ENCODE measurements around the gene SEZ6L2.
A peak's percentile ranks its signal among the peaks of the same experiment; 100 is the strongest.
"Not testable (repeated sequence)": the region's sequence is repeated elsewhere in the genome, so short reads cannot be mapped to it uniquely, and the experiment has no call there.

The SEZ6L2 gene

DNA sequence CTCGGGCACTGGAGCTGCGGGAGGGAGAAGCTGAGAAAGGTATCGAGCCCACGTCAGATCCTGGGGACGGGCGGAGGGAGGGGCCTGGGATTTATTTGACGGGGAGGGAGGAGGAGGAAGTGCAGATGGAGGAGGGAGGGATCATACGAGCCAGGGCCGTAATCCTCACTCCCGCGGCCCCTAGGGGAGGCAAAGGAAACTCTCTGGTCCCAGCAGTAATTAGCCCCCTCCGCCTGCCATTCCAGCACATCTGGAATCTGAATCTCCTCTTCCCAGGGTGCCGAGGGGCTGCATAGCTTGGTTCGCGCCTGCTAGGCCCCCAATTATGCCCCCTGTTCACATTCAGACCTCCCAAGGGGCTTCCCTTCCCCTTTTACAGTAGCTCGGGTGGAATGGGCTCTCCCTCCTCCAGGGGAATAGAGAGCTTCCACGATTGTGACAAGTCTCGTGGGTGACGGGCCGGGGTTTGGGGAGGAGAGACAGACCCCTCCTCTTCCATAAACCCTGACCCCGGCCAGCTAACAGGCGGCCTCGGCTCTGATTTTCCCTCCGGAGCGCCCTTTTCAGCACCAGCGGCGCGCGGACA lies at the start of gene SEZ6L2:
SEZ6L2 (minus strand) TSS at position 35 of the 586 bp plus-strand sequence. CDS start 531 bp downstream, outside the sequence.
- peak; percentile 62 to 91 (median 88) for DNase-seq

DNA sequence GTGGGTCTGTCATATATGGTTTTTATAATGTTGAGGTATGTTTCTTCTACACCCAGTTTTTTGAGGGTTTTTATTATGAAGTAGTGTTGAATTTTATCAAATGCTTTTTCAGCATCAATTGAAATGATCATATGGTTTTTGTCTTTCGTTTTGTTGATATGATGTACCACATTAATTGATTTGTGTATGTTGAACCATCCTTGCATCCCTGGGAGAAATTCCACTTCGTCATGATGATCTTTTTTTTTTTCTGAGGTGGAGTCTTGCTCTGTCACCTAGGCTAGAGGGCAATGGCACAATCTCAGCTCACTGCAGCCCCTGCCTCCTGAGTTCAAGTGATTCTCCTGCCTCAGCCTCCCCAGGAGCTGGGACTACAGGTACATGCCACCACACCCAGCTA lies 48.5 kb upstream of the SEZ6L2 start:
- no peak for DNase-seq

DNA sequence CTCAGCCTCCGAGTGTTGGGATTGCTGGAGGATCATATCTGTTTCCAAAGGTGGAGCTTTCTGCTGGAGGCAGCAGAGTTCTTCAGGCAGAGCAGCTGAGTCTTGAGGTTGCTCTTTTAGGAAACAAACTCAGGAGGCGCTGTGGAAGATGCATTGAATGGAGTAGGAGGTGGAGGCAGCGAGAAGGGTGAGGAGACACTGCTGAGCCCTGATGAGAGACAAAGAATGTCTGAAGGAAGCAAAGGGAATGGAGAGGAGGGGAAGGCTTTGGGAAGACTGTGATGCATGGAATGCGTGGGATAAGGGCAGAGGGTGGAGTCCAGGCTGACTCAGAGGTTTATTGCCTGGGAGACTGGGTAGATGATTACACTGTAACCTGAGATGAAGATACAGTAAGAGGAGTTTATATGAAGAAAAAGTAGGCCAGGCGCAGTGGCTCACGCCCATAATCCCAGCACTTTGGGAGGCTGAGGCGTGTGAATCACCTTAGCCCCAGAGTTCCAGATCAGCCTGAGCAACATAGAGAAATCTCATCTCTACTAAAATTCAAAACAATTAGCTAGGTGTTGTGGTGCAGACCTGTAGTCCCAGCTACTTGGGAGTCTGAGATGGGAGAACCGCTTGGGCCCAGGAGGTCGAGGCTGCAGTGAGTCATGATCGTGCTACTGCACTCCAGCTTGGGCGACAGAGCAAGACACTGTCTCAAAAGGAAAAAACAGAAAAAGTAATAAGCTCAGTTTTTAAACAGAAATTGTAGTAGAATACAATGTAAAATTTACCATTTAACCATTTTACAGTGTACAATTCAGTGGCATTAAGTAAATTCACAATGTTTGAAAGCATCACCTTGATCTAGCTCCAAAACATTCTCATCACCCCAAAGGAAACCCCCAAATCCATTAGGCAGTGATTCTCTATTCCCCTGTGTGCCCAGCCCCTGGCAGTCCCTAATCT lies 44.8 kb upstream of the SEZ6L2 start:
- peak; percentile 22 to 59 (median 26) for DNase-seq

DNA sequence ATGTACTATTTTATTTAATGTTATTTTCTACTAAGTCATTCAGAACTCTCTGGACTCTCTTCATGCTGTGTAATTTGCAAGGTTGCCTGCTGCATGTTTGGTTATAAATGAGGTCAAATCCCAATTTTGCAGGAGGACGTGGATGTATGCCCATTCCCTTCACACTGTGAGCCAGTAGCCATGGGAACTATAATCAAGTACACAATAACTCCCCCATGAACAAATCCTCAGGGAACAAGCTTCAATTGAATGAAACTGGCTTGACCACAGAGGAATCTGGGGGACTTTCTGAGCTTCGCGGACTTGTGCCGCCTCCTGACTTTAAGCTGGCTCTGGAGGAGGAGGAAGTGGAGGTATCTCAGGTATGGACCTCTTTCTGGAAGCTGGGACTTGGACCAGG lies 41.3 kb upstream of the SEZ6L2 start:
- no peak for DNase-seq

DNA sequence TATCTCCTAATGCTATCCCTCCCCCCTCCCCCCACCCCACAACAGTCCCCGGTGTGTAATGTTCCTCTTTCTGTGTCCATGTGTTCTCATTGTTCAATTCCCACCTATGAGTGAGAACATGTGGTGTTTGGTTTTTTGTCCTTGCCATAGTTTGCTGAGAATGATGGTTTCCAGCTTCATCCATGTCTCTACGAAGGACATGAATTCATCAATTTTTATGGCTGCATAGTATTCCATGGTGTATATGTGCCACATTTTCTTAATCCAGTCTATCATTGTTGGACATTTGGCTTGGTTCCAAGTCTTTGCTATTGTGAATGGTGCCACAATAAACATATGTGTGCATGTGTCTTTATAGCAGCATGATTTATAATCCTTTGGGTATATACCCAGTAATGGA lies 32.4 kb upstream of the SEZ6L2 start:
- DNase-seq, result not testable (repeated sequence)

DNA sequence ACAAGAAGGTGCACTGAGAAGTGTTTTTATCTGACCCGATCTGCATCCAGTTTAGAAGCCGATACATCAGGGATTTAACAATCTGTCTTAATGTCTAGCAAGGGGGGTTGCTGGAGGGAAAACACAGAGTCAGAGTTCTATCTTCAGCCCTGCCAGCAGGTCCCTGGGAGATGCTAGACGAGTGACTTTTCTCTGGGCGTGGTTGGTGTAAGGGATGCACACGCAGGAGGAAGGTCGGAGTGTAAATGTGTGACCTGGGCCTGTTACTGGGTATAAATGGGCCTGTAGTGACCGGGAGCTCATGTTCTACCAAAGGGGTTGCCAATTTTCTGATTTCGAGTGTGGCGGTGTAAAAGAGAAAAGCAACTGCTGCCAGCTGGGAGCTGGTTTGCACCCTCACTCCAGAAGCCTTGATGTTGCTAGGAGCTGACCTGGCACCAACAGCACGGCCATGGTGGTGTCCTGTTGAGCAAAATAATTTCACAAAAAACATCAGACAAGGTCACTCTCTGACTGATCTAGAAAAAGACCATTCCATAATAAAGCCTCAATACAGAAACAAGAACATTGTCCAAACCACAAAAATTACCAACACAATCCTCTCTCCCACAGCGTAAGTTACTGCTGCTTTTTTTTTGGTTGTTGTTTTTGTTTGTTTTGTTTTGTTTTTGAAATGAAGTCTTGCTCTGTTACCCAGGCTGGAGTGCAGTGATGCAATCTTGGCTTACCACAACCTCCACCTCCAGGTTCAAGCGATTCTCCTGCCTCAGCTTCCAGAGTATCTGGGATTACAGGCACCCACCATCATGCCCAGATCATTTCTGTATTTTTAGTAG lies 27.9 kb upstream of the SEZ6L2 start:
- DNase-seq, result peak in 2 of 3 experiments; percentile 55 to 74

DNA sequence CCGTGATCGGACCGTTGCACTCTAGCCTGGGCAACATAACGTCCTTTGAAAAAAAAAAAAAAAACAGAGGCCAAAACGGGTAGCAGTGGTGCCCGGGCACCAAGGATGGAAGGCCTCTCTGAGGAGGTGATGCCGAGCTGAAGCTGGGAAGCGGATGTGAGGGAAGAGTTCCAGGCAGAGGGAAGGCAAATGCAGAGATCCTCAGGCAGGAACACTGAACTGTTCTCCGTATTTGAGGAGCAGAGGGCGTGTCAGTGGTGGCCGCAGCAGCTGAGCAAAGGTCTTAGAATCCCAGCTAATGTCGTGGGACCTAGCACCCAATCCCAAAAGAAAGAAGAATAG lies 27.3 kb upstream of the SEZ6L2 start:
- peak; percentile 3 to 86 (median 63) for DNase-seq

DNA sequence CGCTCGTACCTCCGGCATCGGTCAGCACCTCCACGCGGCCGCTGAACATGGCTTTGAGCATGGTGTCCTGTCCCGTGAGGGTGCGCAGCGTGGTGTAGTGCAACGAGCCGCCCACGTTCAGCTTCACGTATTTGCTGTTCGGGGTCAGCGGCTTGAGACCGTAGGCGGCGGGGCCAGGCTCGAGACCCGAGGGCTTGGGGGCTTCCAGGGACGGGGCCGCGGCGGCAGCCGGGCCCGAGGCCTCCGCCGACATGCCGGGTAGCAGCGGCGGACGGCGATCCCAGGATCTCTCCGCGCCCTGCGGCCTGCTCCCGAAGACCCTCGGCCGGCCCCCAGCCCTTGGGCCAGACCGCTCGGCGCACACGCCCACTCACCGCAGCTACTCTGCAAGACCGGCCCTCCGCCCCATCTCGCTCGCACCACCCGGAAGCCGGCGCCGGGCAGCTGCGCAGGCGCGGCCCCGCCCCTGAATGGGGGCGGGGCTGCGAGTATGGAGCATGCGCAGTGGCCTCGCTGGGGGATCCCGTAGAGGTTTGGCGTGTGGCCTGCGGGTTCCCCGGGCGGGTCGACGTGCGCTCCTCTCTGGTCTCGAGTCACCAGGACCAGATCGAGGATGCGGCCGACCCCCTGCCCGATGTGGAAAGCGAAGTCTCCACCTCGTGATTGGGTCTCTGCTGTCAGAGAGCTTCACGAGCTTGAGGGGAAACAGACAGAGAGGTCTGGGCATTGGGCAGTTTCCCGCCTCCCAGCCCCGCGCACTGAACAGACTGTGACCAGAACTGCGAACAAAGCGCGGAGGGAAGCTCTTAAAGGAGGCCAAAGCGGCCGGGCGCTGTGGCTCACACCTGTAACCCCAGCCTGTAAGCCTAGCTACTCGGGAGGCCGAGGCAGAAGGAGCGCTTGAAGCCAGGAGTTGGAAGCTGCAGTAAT lies 26.7 kb upstream of the SEZ6L2 start, which contains the start of gene KCTD13:
KCTD13 (minus strand) TSS at position 446 of the 930 bp plus-strand sequence; CDS start at position 253, 193 bp downstream.
- DNase-seq, result peak; percentile 79 to 96 (median 95)

DNA sequence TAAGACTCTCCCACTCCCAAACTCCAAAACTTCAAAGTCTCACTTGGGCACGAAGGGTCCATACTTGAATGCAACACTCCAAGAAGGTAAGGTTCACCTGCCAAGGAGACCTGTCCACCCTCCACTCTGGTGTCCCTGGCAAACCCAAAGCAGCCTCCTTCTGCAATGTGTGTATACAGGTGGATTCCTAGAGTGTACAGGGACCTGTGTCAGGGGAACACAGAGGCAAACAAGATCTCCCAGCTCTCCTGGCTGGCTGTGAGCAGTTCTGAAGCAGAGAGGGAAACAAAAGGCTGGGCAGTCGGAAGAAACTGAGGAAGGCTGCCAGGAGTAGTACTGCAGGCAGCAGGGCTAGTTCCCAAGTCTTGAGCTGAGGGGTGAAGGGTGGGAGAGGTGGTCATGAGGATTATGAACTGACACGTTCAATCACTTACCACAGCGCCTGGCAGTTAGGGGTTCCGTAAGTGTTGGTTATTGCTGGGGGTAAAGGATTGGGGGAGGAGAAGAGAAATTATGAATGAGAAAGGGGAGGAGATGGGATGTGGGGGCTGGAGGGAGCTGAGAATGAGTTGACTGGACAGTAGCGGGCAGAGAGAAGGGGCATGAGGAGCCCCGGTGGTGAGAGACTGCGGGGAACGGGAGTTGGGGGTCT lies 25.9 kb upstream of the SEZ6L2 start:
- DNase-seq, result peak in 2 of 3 experiments; percentile 32 to 47

DNA sequence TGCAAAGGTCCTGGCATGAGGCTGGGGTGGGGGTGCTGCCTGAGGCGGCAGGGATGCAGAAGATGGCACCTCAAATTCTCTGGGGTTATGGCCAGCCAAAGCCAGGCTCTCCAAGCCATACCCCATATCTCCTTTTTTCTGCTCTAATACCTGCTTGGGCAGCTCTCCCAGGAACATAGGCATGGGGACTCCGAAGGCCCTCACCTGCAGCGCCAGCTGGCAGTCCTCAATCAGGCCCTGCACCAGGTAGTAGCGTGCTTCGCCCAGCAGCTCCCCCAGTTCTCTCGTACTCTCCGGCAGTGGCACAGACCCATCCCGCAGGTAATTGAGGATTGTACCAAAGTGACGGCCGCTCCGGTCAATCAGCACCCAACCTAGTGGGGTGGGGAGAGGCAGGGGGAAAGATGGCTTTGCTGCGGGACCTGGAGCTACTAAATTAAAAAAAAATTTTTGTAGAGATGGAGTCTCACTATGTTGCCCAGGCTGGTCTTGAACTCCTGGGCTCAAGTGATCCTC lies 23.7 kb upstream of the SEZ6L2 start:
- no peak for DNase-seq

DNA sequence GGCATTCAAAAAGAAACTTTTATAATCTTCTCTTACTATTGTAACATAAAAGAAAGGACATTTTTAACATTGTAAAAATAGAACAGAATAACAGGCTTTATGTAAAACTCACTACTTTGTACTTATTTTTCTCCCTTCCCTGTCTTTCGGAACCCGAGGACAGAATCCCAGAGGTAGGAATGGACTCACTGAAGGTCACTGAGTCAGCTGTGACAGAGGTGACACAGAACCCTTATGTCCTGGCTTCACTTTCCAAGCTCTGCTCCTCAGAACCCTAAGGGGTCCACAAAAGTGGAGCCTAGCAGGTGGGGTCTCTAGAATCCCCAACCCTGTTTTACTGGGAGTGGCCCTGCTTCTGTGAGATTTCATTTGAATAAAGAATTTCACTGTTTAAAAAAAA lies 23.0 kb upstream of the SEZ6L2 start:
- no peak for DNase-seq

DNA sequence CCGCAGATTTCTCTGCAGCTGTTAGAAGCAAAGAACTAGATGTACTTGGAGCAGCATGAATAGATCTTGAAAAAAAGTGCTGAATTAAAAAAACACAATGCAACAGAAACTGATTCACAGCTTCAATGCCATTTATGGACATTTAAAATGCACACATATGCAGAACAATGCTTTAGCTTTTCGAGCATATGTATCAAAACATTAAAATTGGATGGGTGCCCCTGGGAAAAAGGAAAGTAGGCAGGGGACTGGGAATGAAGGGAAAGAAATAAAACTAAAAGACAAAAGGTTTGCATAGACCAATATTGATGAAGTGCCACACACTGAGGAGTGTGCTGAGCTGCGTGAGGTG lies 21.7 kb upstream of the SEZ6L2 start:
- no peak for DNase-seq

DNA sequence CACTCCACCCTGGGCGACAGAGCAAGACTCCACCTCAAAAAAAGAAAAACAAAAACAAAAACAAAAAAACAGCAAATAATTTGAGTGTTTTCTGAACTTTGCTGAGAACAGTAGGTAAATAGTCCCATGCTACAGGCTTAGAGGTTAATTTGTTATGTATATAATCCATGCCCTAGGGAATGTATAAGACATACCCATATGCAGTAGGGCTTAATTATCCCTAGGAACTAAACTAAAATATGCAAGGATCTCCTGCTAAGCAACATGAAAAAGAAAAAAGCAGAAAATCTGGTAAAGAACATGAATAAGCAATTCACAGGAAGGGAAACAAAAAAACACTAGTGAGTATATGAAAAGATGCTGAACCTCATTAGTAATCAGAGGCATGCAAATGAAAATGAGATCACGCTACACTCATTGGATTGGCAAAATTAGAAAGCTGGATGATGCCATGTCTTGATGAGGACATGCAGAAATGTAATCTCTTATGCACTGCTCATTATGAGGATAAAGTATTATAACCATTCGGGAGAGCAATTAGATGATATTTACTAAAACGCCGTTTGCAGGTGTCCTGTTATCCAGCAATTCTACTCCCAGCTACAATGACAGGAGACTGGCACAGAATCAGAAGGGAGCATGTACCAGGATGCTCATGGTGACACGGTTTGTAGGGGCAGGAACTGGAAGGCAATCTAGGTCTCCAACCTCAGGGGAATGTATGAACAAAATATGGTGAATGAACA lies 21.1 kb upstream of the SEZ6L2 start:
- DNase-seq, result no peak

DNA sequence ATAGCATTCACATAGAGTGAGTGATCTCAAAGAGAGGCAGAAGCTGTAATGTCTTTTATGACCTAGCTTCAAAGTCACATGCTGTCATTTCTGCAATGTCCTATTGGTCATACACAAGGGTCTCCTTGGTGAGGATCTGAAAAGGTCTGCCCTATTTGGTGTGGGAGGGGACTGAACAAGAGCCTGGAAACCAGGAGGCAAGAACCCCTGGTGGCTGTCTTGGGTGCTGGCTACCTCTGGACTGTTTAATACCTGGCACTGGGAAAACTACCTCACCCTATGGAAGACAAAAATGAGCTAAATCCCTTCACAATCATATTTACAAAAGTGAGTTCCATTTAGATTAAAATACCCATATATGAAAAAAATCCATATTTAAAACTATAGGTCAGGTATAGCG lies 17.6 kb upstream of the SEZ6L2 start:
- no peak for DNase-seq

DNA sequence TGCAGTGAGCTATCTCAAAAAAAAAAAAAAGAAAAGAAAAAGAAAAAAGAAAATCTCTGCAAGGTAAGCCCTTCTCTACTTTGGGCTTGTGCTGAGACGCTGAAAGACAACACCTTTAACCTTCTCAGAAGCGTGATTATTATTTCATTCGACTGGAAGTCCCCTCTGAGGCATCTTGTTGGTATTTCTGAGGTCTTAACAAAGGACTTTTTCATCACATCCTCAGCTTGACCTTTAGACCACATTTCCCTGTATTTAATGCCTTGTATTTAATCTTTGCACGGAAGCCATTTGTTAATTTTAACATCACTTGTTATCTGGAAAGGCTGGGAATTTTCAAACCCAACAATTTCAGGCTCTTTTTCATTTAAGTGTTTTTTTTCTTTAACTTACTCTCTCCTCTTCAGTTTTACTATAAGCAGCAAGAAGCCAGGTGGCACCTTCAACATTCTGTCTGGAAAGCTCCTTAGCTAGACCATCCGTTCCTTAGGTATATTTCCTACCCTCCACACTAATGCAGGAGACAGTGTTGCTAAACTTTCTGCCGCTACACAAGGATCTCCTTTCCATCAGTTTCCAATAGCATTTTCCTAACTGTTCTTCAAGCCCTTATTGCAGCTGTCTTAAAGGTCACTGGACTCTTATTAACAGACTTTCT lies 16.4 kb upstream of the SEZ6L2 start:
- no peak for DNase-seq

DNA sequence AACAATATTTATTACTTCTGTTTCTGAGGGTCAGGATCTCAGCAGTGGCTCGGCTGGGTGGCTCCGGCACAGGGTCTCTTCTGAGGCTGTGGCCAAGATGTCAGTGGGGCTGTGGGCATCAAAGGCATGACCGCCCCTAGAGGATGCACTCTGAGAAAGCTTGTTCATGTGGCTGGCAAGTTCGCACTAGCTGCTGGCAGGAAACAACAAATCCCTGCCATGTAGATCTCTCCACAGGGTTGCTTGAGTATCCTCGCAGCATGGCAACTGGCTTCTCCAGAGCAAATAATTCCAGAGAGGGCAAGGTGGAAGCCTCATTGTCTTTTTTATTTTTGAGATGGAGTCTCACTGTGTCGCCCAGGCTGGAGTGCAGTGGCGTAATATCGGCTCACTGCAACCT lies 14.2 kb upstream of the SEZ6L2 start:
- DNase-seq, result no peak

DNA sequence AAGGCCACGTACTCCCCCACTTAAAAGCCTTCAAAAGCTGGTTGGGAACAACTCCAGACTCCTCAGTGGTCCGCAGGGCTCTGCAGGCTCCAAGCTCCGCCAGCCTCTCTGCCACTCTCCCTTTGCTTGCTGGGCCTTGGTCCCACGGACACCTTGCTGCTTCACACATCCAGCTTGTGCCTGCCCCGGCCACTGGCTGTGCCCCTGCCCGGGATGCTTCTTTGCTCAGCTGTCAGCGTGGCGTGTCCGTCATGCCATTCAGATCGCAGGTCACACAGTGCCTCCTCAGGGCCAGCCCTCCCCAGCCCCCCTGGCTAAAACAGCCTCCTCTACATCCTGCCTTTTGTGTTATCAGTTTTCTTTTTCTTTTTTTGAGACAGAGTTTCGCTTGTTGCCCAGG lies 12.7 kb upstream of the SEZ6L2 start:
- no peak for DNase-seq

DNA sequence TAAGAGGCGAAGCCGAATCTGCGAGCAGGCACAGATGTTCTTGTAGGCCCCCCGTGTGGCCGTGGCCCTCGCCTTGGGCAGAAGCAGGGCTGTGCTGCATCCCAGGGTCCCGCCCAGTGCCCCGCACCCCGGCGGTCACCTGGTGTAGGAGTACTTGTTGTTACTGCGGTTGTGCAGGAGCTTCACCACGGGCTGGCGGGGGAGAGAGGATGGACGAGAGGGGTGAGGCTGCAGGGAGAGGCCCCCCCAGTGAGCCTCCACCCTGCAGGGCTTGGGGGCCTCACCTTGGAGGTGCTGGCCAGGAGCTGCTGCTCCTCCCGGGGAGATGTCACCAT lies 12.3 kb upstream of the SEZ6L2 start:
- DNase-seq, result no peak

DNA sequence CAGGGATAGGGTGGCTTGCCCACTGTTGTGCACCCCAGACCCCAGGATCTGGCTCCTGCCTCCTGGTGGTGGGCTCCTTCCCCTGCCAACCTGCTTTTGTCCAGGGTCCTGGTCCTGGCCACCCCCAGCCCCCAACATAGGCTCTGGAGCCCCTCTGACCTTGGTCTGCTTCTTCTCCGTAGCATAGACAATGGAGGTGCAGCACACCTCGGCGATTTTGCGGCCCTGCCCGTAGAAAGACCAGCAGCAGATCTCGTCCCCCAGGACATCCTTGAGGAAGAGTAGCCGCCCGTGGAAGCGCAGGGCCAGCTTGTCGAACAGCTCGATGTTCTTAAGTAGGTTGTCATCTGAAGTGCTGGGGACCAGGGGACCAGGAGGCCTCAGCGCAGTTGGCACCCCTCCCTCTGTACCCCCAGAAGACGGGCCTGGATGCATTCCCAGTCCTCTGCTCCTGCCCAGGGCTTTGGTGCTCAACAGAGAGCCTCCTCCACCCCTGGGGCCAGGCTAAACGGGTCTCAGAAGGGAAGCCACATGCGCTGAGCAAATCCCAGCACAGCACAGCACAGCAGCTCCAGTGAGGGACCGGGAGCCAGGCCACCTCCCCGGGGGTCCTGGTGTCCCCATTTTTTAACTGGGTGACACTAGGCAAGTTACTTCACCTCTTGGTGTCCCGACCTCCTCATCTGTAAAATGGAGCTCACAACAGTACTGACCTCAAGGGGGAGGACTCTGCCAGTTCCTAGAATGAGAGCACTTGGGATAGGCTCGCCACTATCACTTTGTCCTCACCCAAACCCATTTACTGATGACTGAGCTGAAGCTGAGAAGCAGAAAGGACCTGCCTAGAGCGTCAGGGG lies 11.7 kb upstream of the SEZ6L2 start:
- no peak for DNase-seq
